T-cell (primary cell): Measurements from ENCODE around the gene MAMDC4. TPM values are rescaled to one million over a fixed set of nuclear protein-coding genes. Genes with fewer than 3 reads are reported as not detected.
"Not testable (repeated sequence)": the region's sequence is repeated elsewhere in the genome, so short reads cannot be mapped to it uniquely, and the experiment has no call there.

ENCODE experiments used
- ATAC-seq, 4 experiments: fragments of 200-7000 bp in 3 of 4; fragments of 150-1000 bp in 1 of 4; cut with Tn5 transposase; replicated peaks in 1 of 4; 1 replicate in 3 of 4; 2 replicates in 1 of 4; pipeline ENCODE4 v1.10.0; 2021; ENCODE audit warnings: moderate library complexity in 3 of 4, mild to moderate bottlenecking in 2 of 4, moderate number of reproducible peaks in 1 of 4
- CTCF ChIA-PET, 2 donors: fragments of 300-600 bp; sonication (Branson Sonifier 250); formaldehyde crosslinking; loops; one replicate each; lab custom pipeline; 2022; ENCODE audit warnings: antibody characterized with exemption in 2 of 2; lab: Charles Lee
- POLR2A ChIA-PET, 2 donors: fragments of 300-600 bp; sonication (Branson Sonifier 250); formaldehyde crosslinking; loops; one replicate each; lab custom pipeline; 2022; ENCODE audit warnings: antibody characterized with exemption in 2 of 2; lab: Charles Lee
- DNase-seq, 35 experiments: peaks; one replicate each; pipeline versions ENCODE4 v3.0.0 to v3.0.0-alpha.2; 2013 to 2023
- H3K27ac ChIP-seq: one replicate; pipeline ENCODE4 v1.5.1; 2013; ENCODE audit warnings: low read length
- H3K27me3 ChIP-seq, 2 experiments: replicated peaks in 1 of 2; 1 replicate in 1 of 2; 2 replicates in 1 of 2; pipeline versions ENCODE4 v1.6.1 to v1.7.0; 2013; ENCODE audit warnings: low read length in 1 of 2, mixed read lengths in 1 of 2; ENCODE audit not compliant: control insufficient read depth in 2 of 2, insufficient read depth in 2 of 2; ENCODE audit errors: extremely low read depth in 1 of 2
- H3K36me3 ChIP-seq, 2 donors: 1 replicate in 1 of 2; 2 replicates in 1 of 2; pipeline versions ENCODE4 v1.6.1 to v1.7.0; 2013; ENCODE audit warnings: low read length in 1 of 2; ENCODE audit not compliant: control insufficient read depth in 2 of 2, insufficient read depth in 1 of 2; ENCODE audit errors: extremely low read depth in 1 of 2
- H3K4me1 ChIP-seq, 2 experiments: 1 replicate in 1 of 2; 2 replicates in 1 of 2; pipeline versions ENCODE4 v1.6.1 to v1.7.0; 2013; ENCODE audit warnings: low read length in 2 of 2, mixed read lengths in 1 of 2; ENCODE audit not compliant: insufficient read depth in 2 of 2, control insufficient read depth in 1 of 2; ENCODE audit errors: extremely low read depth in 1 of 2
- H3K4me3 ChIP-seq, 2 donors: 1 replicate in 1 of 2; 2 replicates in 1 of 2; pipeline versions ENCODE4 v1.5.1 to v1.7.0; 2013; ENCODE audit warnings: mild to moderate bottlenecking in 2 of 2, low read length in 1 of 2, moderate library complexity in 1 of 2; ENCODE audit not compliant: control insufficient read depth in 1 of 2; ENCODE audit errors: extremely low read depth in 1 of 2
- H3K9me3 ChIP-seq: 2 replicates; pipeline ENCODE4 v1.7.0; 2013
- H3K27ac Mint-ChIP-seq, 2 donors: one replicate each; pipeline ENCODE4 v1.8.0; 2020 to 2021; ENCODE audit warnings: mild to moderate bottlenecking in 2 of 2, mixed read lengths in 2 of 2
- H3K27me3 Mint-ChIP-seq, 2 donors: one replicate each; pipeline ENCODE4 v1.8.0; 2021 to 2022; ENCODE audit warnings: mixed read lengths in 2 of 2
- H3K36me3 Mint-ChIP-seq: one replicate; pipeline ENCODE4 v1.8.0; 2021; ENCODE audit warnings: mixed read lengths
- H3K4me1 Mint-ChIP-seq, 3 donors: one replicate each; pipeline ENCODE4 v1.8.0; 2020 to 2022; ENCODE audit warnings: mixed read lengths in 3 of 3, mild to moderate bottlenecking in 1 of 3
- H3K4me3 Mint-ChIP-seq, 3 donors: one replicate each; pipeline ENCODE4 v1.8.0; 2020 to 2022; ENCODE audit warnings: mild to moderate bottlenecking in 3 of 3, mixed read lengths in 3 of 3, moderate library complexity in 3 of 3
- H3K9me3 Mint-ChIP-seq, 3 donors: one replicate each; pipeline ENCODE4 v1.8.0; 2020 to 2022; ENCODE audit warnings: mixed read lengths in 3 of 3
- WGBS: methylation state at CpG from one replicate; pipeline ENCODE4 v1.1.5; 2013; ENCODE audit warnings: missing lambda C conversion rate; ENCODE audit not compliant: insufficient coverage; 5-methylcytosine and 5-hydroxymethylcytosine counted together
- total RNA-seq, 35 experiments: library from RNA in 6 of 35; stranded (reverse) in 6 of 35; fragments of 120-200 nt in 1 of 35; gene quantifications; one replicate each; pipeline versions ENCODE4 v1.2.1 to v1.2.4 and lab custom pipeline; 2013 to 2026

MAMDC4 gene
- total RNA-seq, 5 donors from 2014 or later (not counting 1 experiment from before 2014, with no cell fraction given) = 3.0 to 10.7 (median 7.1) TPM

- H3K9me3 Mint-ChIP-seq, H3K4me1 Mint-ChIP-seq, H3K4me1 ChIP-seq, H3K27ac ChIP-seq, H3K4me3 ChIP-seq, H3K27ac Mint-ChIP-seq, H3K27me3 ChIP-seq, H3K9me3 ChIP-seq, ATAC-seq, POLR2A ChIA-PET, H3K27me3 Mint-ChIP-seq, DNase-seq, H3K4me3 Mint-ChIP-seq, H3K36me3 Mint-ChIP-seq: not testable (repeated sequence)
- CTCF ChIA-PET = interaction anchor here in 1 of 2 donors (0.6 kb wide), 1 partner anchor 17 kb away, joined by 3 read pairs; no protein-coding TSS in a partner anchor
- peaks cover 14 to 26% of the 10 kb centered on the region in 2 donors for H3K36me3 ChIP-seq
- WGBS = 92% methylated on average over 11 of the region's 16 CpGs
Observed at GRCh38 chr9:136833381-136834048, 18.6 kb upstream of the MAMDC4 start.

- Mint-ChIP-seq H3K4me1 (no peaks in the 10 kb centered on the region), H3K9me3 (no peaks in the 10 kb centered on the region), H3K27me3 (no peaks in the 10 kb centered on the region), H3K36me3 (peaks cover 7% of the 10 kb centered on the region), H3K4me3 (no peak overlapping the region), H3K27ac (no peak overlapping the region)
- Histone ChIP-seq H3K4me1 (no peaks in the 10 kb centered on the region), H3K4me3 (no peak overlapping the region), H3K36me3 (peaks cover 20 to 24% of the 10 kb centered on the region in 2 donors), H3K27me3 (no peaks in the 10 kb centered on the region), H3K9me3 (no peaks in the 10 kb centered on the region), H3K27ac (no peak overlapping the region)
- DNase-seq = no peak
- 94% methylated on average over 24 of the region's 36 CpGs for whole genome bisulfite sequencing
- CTCF ChIA-PET = interaction anchor here (0.5 to 0.7 kb wide), 3 partner anchors 11 to 93 kb away, joined by 3 to 5 read pairs (median 3); no protein-coding TSS in a partner anchor
- ATAC-seq = peak in 1 of 4 experiments; percentile 17
- POLR2A ChIA-PET = interaction anchor here in 1 of 2 donors (0.6 kb wide), 1 partner anchor 16 kb away, joined by 6 read pairs; no protein-coding TSS in a partner anchor
Observed at GRCh38 chr9:136835162-136835931, 16.8 kb upstream of the MAMDC4 start.

- Mint-ChIP-seq H3K9me3 (no peaks in the 10 kb centered on the region), H3K4me1 (peaks cover 0 to 2% (median 0%) of the 10 kb centered on the region in 3 donors), H3K27ac (no peak overlapping the region), H3K4me3 (no peak overlapping the region), H3K27me3 (no peaks in the 10 kb centered on the region), H3K36me3 (peaks cover 7% of the 10 kb centered on the region)
- Histone ChIP-seq H3K9me3 (no peaks in the 10 kb centered on the region), H3K27me3 (no peaks in the 10 kb centered on the region), H3K4me1 (peaks cover 0 to 2% of the 10 kb centered on the region in 2 experiments), H3K36me3 (peaks cover 22 to 24% of the 10 kb centered on the region in 2 donors), H3K4me3 (no peak overlapping the region), H3K27ac (no peak overlapping the region)
- CTCF ChIA-PET = no interaction called here
- 90% methylated on average over 16 of the region's 21 CpGs for WGBS
- no peak for DNase-seq
- POLR2A ChIA-PET = no interaction called here
- ATAC-seq = no peak
Observed at GRCh38 chr9:136835932-136836904, 15.9 kb upstream of the MAMDC4 start.

- peaks cover 0 to 5% (median 4%) of the 10 kb centered on the region in 3 donors for H3K4me1 Mint-ChIP-seq
- peaks cover 0 to 12% of the 10 kb centered on the region in 2 experiments for H3K4me1 ChIP-seq
- POLR2A ChIA-PET = no interaction called here
- no peak overlapping the region for H3K4me3 ChIP-seq
- H3K36me3 ChIP-seq = peaks cover 17 to 19% of the 10 kb centered on the region in 2 donors
- 94% methylated on average over 10 of the region's 27 CpGs for WGBS
- H3K27me3 ChIP-seq = peaks cover 0 to 3% of the 10 kb centered on the region in 2 experiments
- no peaks in the 10 kb centered on the region for H3K9me3 ChIP-seq
- CTCF ChIA-PET = no interaction called here
- no peak for ATAC-seq
- no peak overlapping the region for H3K27ac Mint-ChIP-seq
- H3K9me3 Mint-ChIP-seq = no peaks in the 10 kb centered on the region
- H3K36me3 Mint-ChIP-seq = peaks cover 3% of the 10 kb centered on the region
- no peak overlapping the region for H3K27ac ChIP-seq
- DNase-seq = no peak
- no peaks in the 10 kb centered on the region for H3K27me3 Mint-ChIP-seq
- no peak overlapping the region for H3K4me3 Mint-ChIP-seq
Observed at GRCh38 chr9:136837146-136837855, 14.8 kb upstream of the MAMDC4 start.

DNA sequence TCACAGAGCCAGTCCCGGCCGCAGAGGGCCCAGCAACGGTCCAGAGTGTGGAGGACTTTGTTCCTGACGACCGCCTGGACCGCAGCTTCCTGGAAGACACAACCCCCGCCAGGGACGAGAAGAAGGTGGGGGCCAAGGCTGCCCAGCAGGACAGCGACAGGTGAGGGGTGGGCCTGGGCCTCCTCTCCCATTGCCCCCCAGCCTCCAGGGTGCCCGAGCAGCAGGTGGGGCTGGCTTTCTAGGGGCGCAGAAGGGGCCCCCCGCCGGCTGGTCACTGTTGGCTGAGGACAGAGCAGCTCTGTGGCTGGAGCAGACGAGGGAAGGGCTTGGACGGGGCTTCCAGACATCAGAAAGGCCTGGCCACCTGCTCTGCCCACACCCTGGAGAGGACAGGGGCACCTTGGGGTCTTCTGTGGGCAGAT lies 14.3 kb upstream of the MAMDC4 start:
- H3K4me3 Mint-ChIP-seq, H3K27me3 ChIP-seq, H3K9me3 ChIP-seq, H3K27me3 Mint-ChIP-seq, CTCF ChIA-PET, H3K36me3 Mint-ChIP-seq, H3K27ac Mint-ChIP-seq, POLR2A ChIA-PET, DNase-seq, H3K27ac ChIP-seq, H3K4me1 Mint-ChIP-seq, ATAC-seq, H3K9me3 Mint-ChIP-seq, H3K4me3 ChIP-seq: not testable (repeated sequence)
- WGBS = 95% methylated on average over 14 of the region's 15 CpGs
- peaks cover 0 to 18% of the 10 kb centered on the region in 2 experiments for H3K4me1 ChIP-seq
- peaks cover 15% of the 10 kb centered on the region in 2 donors for H3K36me3 ChIP-seq
